Stomach smooth muscle (tissue), 2 donors: ENCODE data around the gene CYP2A13.
"Not testable (repeated sequence)": the region's sequence is repeated elsewhere in the genome, so short reads cannot be mapped to it uniquely, and the experiment has no call there.

ENCODE experiments used
- H3K27ac ChIP-seq: one replicate; pipeline ENCODE4 v1.7.0; 2013; ENCODE audit warnings: mild to moderate bottlenecking, low read length, inconsistent platforms
- H3K27me3 ChIP-seq, 2 donors: one replicate each; pipeline ENCODE4 v1.7.0; 2013; ENCODE audit warnings: low read length in 2 of 2; ENCODE audit not compliant: insufficient read depth in 2 of 2, control insufficient read depth in 1 of 2
- H3K36me3 ChIP-seq, 2 donors: one replicate each; pipeline ENCODE4 v1.7.0; 2013; ENCODE audit warnings: low read length in 2 of 2; ENCODE audit not compliant: control insufficient read depth in 2 of 2, insufficient read depth in 2 of 2
- H3K4me1 ChIP-seq: one replicate; pipeline ENCODE4 v1.7.0; 2013; ENCODE audit warnings: low read length; ENCODE audit not compliant: control insufficient read depth, insufficient read depth
- H3K4me3 ChIP-seq, 2 donors: one replicate each; pipeline ENCODE4 v1.7.0; 2013; ENCODE audit warnings: low read length in 2 of 2
- H3K9ac ChIP-seq, 2 donors: one replicate each; pipeline ENCODE4 v1.7.0; 2013; ENCODE audit warnings: low read length in 2 of 2, mild to moderate bottlenecking in 1 of 2
- H3K9me3 ChIP-seq, 2 donors: one replicate each; pipeline ENCODE4 v1.7.0; 2013; ENCODE audit warnings: low read length in 2 of 2; ENCODE audit not compliant: control insufficient read depth in 2 of 2
- donor health status: healthy.
- donor health status: Pancreatic carcinoma.

CYP2A13 gene

DNA sequence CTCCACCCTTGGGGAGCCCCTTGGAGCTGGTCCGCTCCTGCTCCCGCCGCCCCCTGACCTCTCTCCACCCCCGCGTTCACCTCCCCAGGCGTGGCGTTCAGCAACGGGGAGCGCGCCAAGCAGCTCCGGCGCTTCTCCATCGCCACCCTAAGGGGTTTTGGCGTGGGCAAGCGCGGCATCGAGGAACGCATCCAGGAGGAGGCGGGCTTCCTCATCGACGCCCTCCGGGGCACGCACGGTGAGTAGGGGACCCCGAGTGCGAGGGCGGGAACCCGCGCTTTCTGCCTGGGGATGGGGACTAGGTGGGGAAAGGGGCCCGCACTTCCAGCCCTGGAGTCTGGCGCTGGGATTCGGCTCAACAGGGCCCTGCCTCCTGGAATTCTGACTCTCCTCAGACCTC, 1.7 kb downstream of the CYP2A13 start:
- Histone ChIP-seq H3K27ac (no peak overlapping the region), H3K4me1 (no peaks in the 10 kb centered on the region), H3K4me3 (no peak overlapping the region), H3K36me3 (no peaks in the 10 kb centered on the region), H3K27me3 (peaks cover 7 to 8% of the 10 kb centered on the region in 2 donors), H3K9me3 (no peaks in the 10 kb centered on the region), H3K9ac (no peak overlapping the region)

DNA sequence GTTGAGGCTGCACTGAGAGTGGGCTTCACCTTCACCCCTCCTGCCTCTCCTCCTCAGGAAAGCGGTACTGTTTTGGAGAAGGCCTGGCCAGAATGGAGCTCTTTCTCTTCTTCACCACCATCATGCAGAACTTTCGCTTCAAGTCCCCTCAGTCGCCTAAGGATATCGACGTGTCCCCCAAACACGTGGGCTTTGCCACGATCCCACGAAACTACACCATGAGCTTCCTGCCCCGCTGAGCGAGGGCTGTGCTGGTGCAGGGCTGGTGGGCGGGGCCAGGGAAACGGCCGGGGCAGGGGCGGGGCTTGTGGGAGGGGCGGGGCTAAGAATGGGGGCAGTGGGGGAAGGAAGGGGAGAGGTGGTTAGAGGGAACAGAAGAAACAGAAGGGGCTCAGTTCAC, 7.5 kb downstream of the CYP2A13 start:
- Histone ChIP-seq H3K9me3 (no peaks in the 10 kb centered on the region), H3K27me3 (peaks cover 4 to 8% of the 10 kb centered on the region in 2 donors), H3K4me1 (no peaks in the 10 kb centered on the region)

DNA sequence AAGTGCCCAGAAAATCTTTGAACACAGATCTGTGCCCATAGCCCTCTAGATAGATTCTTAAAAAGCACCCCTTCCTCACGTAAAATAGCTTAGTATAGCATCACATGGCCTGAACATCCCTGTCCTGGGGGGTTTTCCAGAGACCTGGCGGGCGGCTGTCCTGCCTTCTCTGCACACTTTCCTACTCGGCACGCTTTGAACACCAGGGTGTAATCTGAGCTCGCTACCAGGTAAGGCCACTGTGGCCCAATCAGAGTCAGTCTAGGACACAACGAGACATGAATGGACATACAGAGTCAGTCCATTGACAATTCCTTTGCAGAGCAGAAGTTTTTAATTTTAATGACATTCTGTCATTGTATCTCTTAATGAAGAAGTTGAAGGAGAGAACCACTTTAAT, 8.1 kb downstream of the CYP2A13 start:
- no peaks in the 10 kb centered on the region for H3K9me3 ChIP-seq
- no peak overlapping the region for H3K27ac ChIP-seq
- H3K4me3 ChIP-seq: no peak overlapping the region
- peaks cover 4 to 8% of the 10 kb centered on the region in 2 donors for H3K27me3 ChIP-seq
- no peaks in the 10 kb centered on the region for H3K36me3 ChIP-seq
- no peak overlapping the region for H3K9ac ChIP-seq
- no peaks in the 10 kb centered on the region for H3K4me1 ChIP-seq

More for the DNA sequence above, 7.5 kb downstream of the CYP2A13 start:
- H3K9ac ChIP-seq: no peak overlapping the region
- no peak overlapping the region for H3K27ac ChIP-seq
- H3K4me3 ChIP-seq: no peak overlapping the region
- H3K36me3 ChIP-seq: no peaks in the 10 kb centered on the region

DNA sequence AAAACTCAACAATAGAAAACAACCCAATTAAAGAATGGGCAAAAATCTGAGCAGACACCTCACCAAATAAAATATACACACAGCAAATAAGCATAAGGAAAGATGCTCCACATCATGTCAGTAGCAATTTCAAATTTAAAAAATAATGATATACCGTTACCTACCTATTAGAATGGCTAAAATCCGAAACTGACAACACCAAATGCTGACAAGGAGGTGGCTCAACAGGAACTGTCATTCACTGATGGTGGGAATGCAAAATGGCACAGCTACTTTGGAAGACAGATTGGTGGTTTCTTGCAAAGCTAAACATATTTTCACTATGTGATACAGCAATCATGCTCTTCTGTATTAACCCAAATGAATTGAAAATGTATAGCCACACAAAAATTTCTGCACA, 9.1 kb downstream of the CYP2A13 start:
- no peak overlapping the region for H3K4me3 ChIP-seq
- peaks cover 4 to 5% of the 10 kb centered on the region in 2 donors for H3K27me3 ChIP-seq
- no peaks in the 10 kb centered on the region for H3K9me3 ChIP-seq

DNA sequence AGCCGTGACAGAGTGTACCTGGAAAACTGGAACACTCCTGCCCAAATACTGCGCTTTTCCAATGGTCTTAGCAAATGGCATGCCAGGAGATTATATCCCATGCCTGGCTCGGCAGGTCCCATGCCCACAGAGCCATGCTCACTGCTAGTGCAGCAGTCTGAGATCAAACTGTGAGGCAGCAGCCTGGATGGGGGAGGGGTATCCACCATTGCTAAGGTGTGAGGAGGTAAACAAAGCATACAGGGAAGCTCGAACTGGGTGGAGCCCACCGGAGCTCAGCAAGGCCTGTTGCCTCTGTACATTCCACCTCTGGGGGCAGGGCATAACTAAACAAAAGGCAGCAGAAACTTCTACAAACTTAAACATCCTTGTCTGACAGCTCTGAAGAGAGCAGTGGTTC, 10.5 kb downstream of the CYP2A13 start:
- Histone ChIP-seq H3K9ac (no peak overlapping the region), H3K27ac (no peak overlapping the region), H3K4me3 (no peak overlapping the region), H3K27me3 (peaks cover 0 to 5% of the 10 kb centered on the region in 2 donors), H3K4me1 (no peaks in the 10 kb centered on the region), H3K9me3 (no peaks in the 10 kb centered on the region), H3K36me3 (no peaks in the 10 kb centered on the region)

More for the DNA sequence above, 9.1 kb downstream of the CYP2A13 start:
- Histone ChIP-seq H3K36me3 (no peaks in the 10 kb centered on the region), H3K9ac (no peak overlapping the region), H3K27ac (no peak overlapping the region), H3K4me1 (no peaks in the 10 kb centered on the region)

DNA sequence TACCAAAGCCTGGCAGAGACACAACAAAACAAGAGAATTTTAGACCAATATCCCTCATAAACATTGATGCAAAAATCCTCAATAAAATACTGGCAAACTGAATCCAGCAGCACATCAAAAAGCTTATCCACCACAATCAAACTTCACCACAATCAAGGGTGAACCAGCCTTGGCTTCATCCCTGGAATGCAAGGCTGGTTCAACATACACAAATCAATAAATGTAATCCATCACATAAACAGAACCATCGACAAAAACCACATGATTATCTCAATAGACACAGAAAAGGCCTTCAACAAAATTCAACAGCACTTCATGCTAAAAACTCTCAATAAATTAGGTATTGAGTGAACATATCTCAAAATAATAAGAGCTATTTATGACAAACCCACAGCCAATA, 14.0 kb downstream of the CYP2A13 start:
- H3K4me1 ChIP-seq, H3K9ac ChIP-seq, H3K4me3 ChIP-seq, H3K9me3 ChIP-seq, H3K27me3 ChIP-seq, H3K27ac ChIP-seq, H3K36me3 ChIP-seq: not testable (repeated sequence)

GRCh38 chr19:41106177-41106576, 17.9 kb downstream of the CYP2A13 start:
- no peaks in the 10 kb centered on the region for H3K36me3 ChIP-seq
- no peaks in the 10 kb centered on the region for H3K4me1 ChIP-seq
- no peaks in the 10 kb centered on the region for H3K27me3 ChIP-seq
- H3K9ac ChIP-seq: no peak overlapping the region
- H3K9me3 ChIP-seq: no peaks in the 10 kb centered on the region
- H3K4me3 ChIP-seq: no peak overlapping the region
- H3K27ac ChIP-seq: no peak overlapping the region

- H3K27ac ChIP-seq: no peak overlapping the region
- no peaks in the 10 kb centered on the region for H3K4me1 ChIP-seq
- no peak overlapping the region for H3K9ac ChIP-seq
Measured at GRCh38 chr19:41111296-41111695, 23.0 kb downstream of the CYP2A13 start.

GRCh38 chr19:41111750-41112295, 23.6 kb downstream of the CYP2A13 start:
- Histone ChIP-seq H3K27me3 (peaks cover 0 to 6% of the 10 kb centered on the region in 2 donors), H3K36me3 (no peaks in the 10 kb centered on the region), H3K4me3 (no peak overlapping the region), H3K27ac (no peak overlapping the region), H3K9ac (no peak overlapping the region), H3K9me3 (no peaks in the 10 kb centered on the region), H3K4me1 (no peaks in the 10 kb centered on the region)

More at GRCh38 chr19:41111296-41111695, 23.0 kb downstream of the CYP2A13 start:
- Histone ChIP-seq H3K4me3 (no peak overlapping the region), H3K36me3 (no peaks in the 10 kb centered on the region), H3K27me3 (peaks cover 0 to 2% of the 10 kb centered on the region in 2 donors), H3K9me3 (no peaks in the 10 kb centered on the region)

DNA sequence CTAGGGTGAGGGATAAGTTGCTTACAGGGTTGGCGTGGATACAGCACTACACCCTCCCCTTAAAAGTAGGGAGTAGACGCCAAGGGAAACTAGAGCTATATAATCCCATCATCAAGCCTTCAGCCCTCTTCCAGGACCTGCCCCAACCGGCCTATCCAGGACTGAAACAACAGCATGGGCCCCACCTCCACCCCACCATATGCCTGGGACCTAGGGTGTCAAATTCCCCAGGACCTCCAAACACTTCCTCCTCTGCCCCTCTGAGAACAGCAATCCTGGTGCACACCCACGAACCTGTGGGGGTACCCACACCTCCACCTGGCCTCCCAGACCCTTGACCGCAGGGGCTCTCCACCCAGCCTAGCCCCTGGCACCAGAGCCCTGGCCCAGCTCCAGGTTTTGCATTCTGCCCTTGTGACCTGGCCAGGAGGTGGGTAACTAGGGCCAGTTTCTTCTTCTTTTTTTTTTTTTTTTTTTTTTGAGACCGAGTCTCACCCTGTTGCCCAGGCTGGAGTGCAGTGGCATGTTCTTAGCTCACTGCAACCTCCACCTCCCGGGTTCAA, 24.6 kb downstream of the CYP2A13 start:
- Histone ChIP-seq H3K36me3 (no peaks in the 10 kb centered on the region), H3K9me3 (no peaks in the 10 kb centered on the region), H3K27me3 (peaks cover 0 to 6% of the 10 kb centered on the region in 2 donors), H3K4me1 (no peaks in the 10 kb centered on the region), H3K27ac (no peak overlapping the region), H3K9ac (no peak overlapping the region), H3K4me3 (no peak overlapping the region)

DNA sequence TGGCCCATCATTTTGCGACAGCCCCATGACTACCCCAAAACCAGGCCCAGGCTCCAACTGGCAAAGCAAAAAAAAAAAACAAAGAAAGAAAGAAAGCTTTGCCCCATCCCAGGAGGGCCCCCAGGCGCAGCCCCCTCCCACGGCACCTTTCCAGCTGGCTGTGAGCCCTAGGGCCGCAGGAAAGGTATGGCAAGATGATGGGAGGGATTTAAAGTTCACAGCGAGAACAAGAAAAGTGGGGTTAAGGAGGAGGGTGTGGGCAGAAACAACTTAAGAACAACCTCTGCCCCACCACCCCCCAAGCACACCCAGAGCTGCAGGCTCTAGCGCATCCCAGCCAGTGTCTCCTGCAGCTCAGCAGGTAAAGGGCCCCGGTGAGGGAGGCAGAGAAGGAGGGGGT, 25.9 kb downstream of the CYP2A13 start, which contains the start of gene CYP2F1:
Gene CYP2F1, plus strand, starts transcription at position 301 of the 400 bp plus-strand sequence. CDS start 1,757 bp downstream, outside the sequence.
- Histone ChIP-seq H3K9ac (no peak within 1 kb of the TSS), H3K4me3 (no peak within 1 kb of the TSS), H3K27me3 (peaks cover 0 to 6% of the 10 kb centered on the region in 2 donors), H3K9me3 (no peaks in the 10 kb centered on the region), H3K36me3 (no peaks in the 10 kb centered on the region), H3K4me1 (no peaks in the 10 kb centered on the region), H3K27ac (no peak within 1 kb of the TSS)
